K562 (cell line): ENCODE results near the gene CHD1L.

Source experiments
- CHCHD3 ChIP-seq: fragments of 250-450 bp; sonication (Bioruptor Pico); IDR thresholded peaks from 2 replicates; pipeline ENCODE4 v2.1.2; 2022; ENCODE audit warnings: mild to moderate bottlenecking
- FOXJ3 ChIP-seq: sonication (generic); formaldehyde crosslinking; IDR thresholded peaks from 2 replicates; pipeline ENCODE4 v1.4.0; 2020; ENCODE audit warnings: mild to moderate bottlenecking, missing genetic modification reagents
- PRDM10 ChIP-seq: fragments of 450-650 bp; IDR thresholded peaks from 2 replicates; pipeline ENCODE4 v1.6.1; 2018; ENCODE audit not compliant: partially characterized antibody
- THRA ChIP-seq: fragments of 450-650 bp; IDR thresholded peaks from 2 replicates; pipeline ENCODE4 v1.6.1; 2017; ENCODE audit warnings: mild to moderate bottlenecking, moderate library complexity

- TF ChIP-seq CHCHD3 (CRISPR knock-in tag) = no peak
- no peak for TF ChIP-seq FOXJ3 (CRISPR knock-in tag)
- no peak for TF ChIP-seq PRDM10
- TF ChIP-seq THRA = no peak
Measured at GRCh38 chr1:147236959-147237791, 5.3 kb upstream of the CHD1L start.
